ENCODE measurements around the gene ENTPD2. TPM values are rescaled to one million over a fixed set of nuclear protein-coding genes. Genes with fewer than 3 reads are reported as not detected.
A peak's percentile ranks its signal among the peaks of the same experiment; 100 is the strongest.

ENTPD2 gene
- total and polyA plus RNA-seq, 12 donors, result 0.28 to 1.7 (median 0.49) TPM; not detected in 6

GRCh38 chr9:137042751-137043727, 10.8 kb downstream of the ENTPD2 start:
- Histone ChIP-seq H3K27ac (peak overlapping the region in 2 of 5 donors; percentile 42 to 49), H3K4me3 (no peak overlapping the region), H3K9me3 (replicated peaks in 1 of 3) (no peaks in the 10 kb centered on the region), H3K4me1 (replicated peaks in 1 of 2) (peaks cover 5 to 15% of the 10 kb centered on the region in 2 donors), H3K36me3 (replicated peaks in 1 of 2) (peaks cover 0 to 7% of the 10 kb centered on the region in 2 donors), H3K27me3 (peaks cover 34% of the 10 kb centered on the region)
- peak in 2 of 7 donors; percentile 52 to 68 for DNase-seq
- WGBS, 4 donors, result 64 to 85% (median 73%) methylated on average over 6 to 36 of the region's 36 CpGs
- TF ChIP-seq CTCF (IDR thresholded peaks at IDR 0.05), result no peak
- TF ChIP-seq POLR2A (IDR thresholded peaks at IDR 0.05), result no peak
- intact Hi-C loops (cut with DNase I), result no loop called here

GRCh38 chr9:137041124-137041523, 12.7 kb downstream of the ENTPD2 start:
- TF ChIP-seq CTCF (IDR thresholded peaks at IDR 0.05), result no peak
- no peak for TF ChIP-seq POLR2A (IDR thresholded peaks at IDR 0.05)
- 24 to 64% (median 48%) methylated on average over 7 to 16 of the region's 16 CpGs for WGBS, 4 donors
- Histone ChIP-seq H3K27me3 (peaks cover 16% of the 10 kb centered on the region), H3K36me3 (replicated peaks in 1 of 2) (peaks cover 0 to 7% of the 10 kb centered on the region in 2 donors), H3K4me3 (no peak overlapping the region), H3K4me1 (replicated peaks in 1 of 2) (peaks cover 2 to 11% of the 10 kb centered on the region in 2 donors), H3K27ac (peak overlapping the region in 2 of 5 donors; percentile 27 to 41), H3K9me3 (replicated peaks in 1 of 3) (no peaks in the 10 kb centered on the region)
- intact Hi-C loops (cut with DNase I), result no loop called here
- peak in 2 of 7 donors; percentile 46 to 73 for DNase-seq

GRCh38 chr9:137040568-137040967, 13.3 kb downstream of the ENTPD2 start:
- WGBS, 4 donors, result 65 to 89% (median 73%) methylated on average over 15 to 23 of the region's 23 CpGs
- H3K4me1 ChIP-seq (replicated peaks in 1 of 2), result peaks cover 0 to 8% of the 10 kb centered on the region in 2 donors
- no peaks in the 10 kb centered on the region for H3K9me3 ChIP-seq (replicated peaks in 1 of 3)
- DNase-seq, result no peak
- peaks cover 0 to 7% of the 10 kb centered on the region in 2 donors for H3K36me3 ChIP-seq (replicated peaks in 1 of 2)
- intact Hi-C loops (cut with DNase I), result no loop called here
- H3K27ac ChIP-seq, result peak overlapping the region in 2 of 5 donors; percentile 27 to 41
- H3K4me3 ChIP-seq, result no peak overlapping the region
- TF ChIP-seq CTCF (IDR thresholded peaks at IDR 0.05), result no peak
- TF ChIP-seq POLR2A (IDR thresholded peaks at IDR 0.05), result no peak
- peaks cover 13% of the 10 kb centered on the region for H3K27me3 ChIP-seq

GRCh38 chr9:137039611-137040366, 14.1 kb downstream of the ENTPD2 start:
- no peak for DNase-seq
- Histone ChIP-seq H3K4me3 (no peak overlapping the region), H3K27ac (no peak overlapping the region), H3K27me3 (peaks cover 13% of the 10 kb centered on the region), H3K4me1 (replicated peaks in 1 of 2) (peaks cover 0 to 4% of the 10 kb centered on the region in 2 donors), H3K9me3 (replicated peaks in 1 of 3) (no peaks in the 10 kb centered on the region), H3K36me3 (replicated peaks in 1 of 2) (peaks cover 0 to 7% of the 10 kb centered on the region in 2 donors)
- TF ChIP-seq CTCF (IDR thresholded peaks at IDR 0.05), result no peak
- no peak for TF ChIP-seq POLR2A (IDR thresholded peaks at IDR 0.05)
- intact Hi-C loops (cut with DNase I), result loop anchor here in 1 of 2 donors (5.0 kb wide), 1 partner anchor 252 kb away; no protein-coding TSS in a partner anchor
- WGBS, 4 donors, result 87 to 96% (median 90%) methylated on average over 11 to 32 of the region's 32 CpGs

All from adrenal gland (tissue), 12 donors.